GM21515 (cell line): ENCODE results near the gene ADORA2A.

Source experiments
- ATAC-seq: cut with Tn5 transposase; IDR thresholded peaks from one replicate; pipeline ENCODE4 v1.9.1; 2021; ENCODE audit not compliant: unreplicated experiment

ADORA2A gene

GRCh38 chr22:24445481-24446259, 18.3 kb downstream of the ADORA2A start:
- ATAC-seq: no peak

GRCh38 chr22:24446260-24446611, 18.8 kb downstream of the ADORA2A start:
- no peak for ATAC-seq

GRCh38 chr22:24450610-24451009, 23.2 kb downstream of the ADORA2A start:
- no peak for ATAC-seq

GRCh38 chr22:24451162-24451561, 23.8 kb downstream of the ADORA2A start:
- no peak for ATAC-seq

- no peak for ATAC-seq
Measured at GRCh38 chr22:24453853-24454252, 26.5 kb downstream of the ADORA2A start.

GRCh38 chr22:24455039-24455438, 27.6 kb downstream of the ADORA2A start:
- no peak for ATAC-seq

- no peak for ATAC-seq
Measured at GRCh38 chr22:24455751-24456426, 28.5 kb downstream of the ADORA2A start.

GRCh38 chr22:24457894-24458420, 30.6 kb downstream of the ADORA2A start:
- ATAC-seq: no peak

- no peak for ATAC-seq
Measured at GRCh38 chr22:24459911-24460310, 32.5 kb downstream of the ADORA2A start.

GRCh38 chr22:24460418-24461089, 33.2 kb downstream of the ADORA2A start:
- no peak for ATAC-seq

- ATAC-seq: no peak
Measured at GRCh38 chr22:24463071-24463760, 35.8 kb downstream of the ADORA2A start.

- ATAC-seq: no peak
Measured at GRCh38 chr22:24465566-24465965, 38.2 kb downstream of the ADORA2A start.

GRCh38 chr22:24465975-24466374, 38.6 kb downstream of the ADORA2A start:
- no peak for ATAC-seq

GRCh38 chr22:24466716-24467328, 39.4 kb downstream of the ADORA2A start:
- no peak for ATAC-seq

GRCh38 chr22:24467340-24467739, 39.9 kb downstream of the ADORA2A start:
- no peak for ATAC-seq

- no peak for ATAC-seq
Measured at GRCh38 chr22:24471570-24471969, 44.2 kb downstream of the ADORA2A start.

GRCh38 chr22:24473284-24473683, 45.9 kb downstream of the ADORA2A start:
- ATAC-seq: no peak

GRCh38 chr22:24474221-24474620, 46.8 kb downstream of the ADORA2A start:
- ATAC-seq: no peak

GRCh38 chr22:24474649-24475255, 47.4 kb downstream of the ADORA2A start:
- no peak for ATAC-seq

GRCh38 chr22:24481641-24482040, 54.2 kb downstream of the ADORA2A start:
- no peak for ATAC-seq
